ENCODE data around the gene CEP41.

DNA sequence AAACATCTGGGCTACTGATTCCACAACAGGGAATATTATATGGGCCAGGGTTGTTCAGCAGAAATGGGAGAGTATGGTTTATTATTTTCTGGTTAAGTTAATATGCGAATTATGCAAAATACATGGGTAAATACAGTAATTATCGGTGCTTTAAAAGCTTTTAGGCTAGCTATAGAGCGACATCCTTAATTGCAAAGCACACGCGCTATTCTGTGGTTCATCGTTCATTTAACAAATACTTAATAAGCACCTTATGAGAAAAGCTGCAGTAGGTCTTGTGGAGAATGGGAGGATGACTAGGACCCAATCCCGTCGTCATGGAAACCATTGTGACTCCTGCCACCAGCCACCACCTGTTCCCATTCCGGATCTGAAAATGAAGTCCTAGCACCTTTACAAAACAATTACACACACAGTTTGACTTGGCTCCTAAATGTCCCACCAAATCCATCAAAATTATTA lies 623 bp upstream of the CEP41 start:
- TF ChIP-seq EP300 (conservative IDR thresholded peaks at IDR 0.05; ENCODE audit: poor library complexity, severe bottlenecking) (no peak), RAD21 (conservative IDR thresholded peaks at IDR 0.05) (peak; percentile 41), SMC3 (conservative IDR thresholded peaks at IDR 0.05; ENCODE audit: poor library complexity) (peak; percentile 60), EZH2 (IDR thresholded peaks at IDR 0.05; ENCODE audit: borderline replicate concordance, insufficient read depth, low read length, poor library complexity, severe bottlenecking) (no peak), POLR2AphosphoS5 (IDR thresholded peaks at IDR 0.05) (no peak), MXI1 (conservative IDR thresholded peaks at IDR 0.05; ENCODE audit: poor library complexity, severe bottlenecking) (peak; percentile 46), TAF1 (IDR thresholded peaks at IDR 0.05; ENCODE audit: low read depth) (no peak)
- TF ChIP-seq, protein P1, sequence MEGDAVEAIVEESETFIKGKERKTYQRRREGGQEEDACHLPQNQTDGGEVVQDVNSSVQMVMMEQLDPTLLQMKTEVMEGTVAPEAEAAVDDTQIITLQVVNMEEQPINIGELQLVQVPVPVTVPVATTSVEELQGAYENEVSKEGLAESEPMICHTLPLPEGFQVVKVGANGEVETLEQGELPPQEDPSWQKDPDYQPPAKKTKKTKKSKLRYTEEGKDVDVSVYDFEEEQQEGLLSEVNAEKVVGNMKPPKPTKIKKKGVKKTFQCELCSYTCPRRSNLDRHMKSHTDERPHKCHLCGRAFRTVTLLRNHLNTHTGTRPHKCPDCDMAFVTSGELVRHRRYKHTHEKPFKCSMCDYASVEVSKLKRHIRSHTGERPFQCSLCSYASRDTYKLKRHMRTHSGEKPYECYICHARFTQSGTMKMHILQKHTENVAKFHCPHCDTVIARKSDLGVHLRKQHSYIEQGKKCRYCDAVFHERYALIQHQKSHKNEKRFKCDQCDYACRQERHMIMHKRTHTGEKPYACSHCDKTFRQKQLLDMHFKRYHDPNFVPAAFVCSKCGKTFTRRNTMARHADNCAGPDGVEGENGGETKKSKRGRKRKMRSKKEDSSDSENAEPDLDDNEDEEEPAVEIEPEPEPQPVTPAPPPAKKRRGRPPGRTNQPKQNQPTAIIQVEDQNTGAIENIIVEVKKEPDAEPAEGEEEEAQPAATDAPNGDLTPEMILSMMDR (IDR thresholded peaks at IDR 0.05; ENCODE audit: poor library complexity, severe bottlenecking), result no peak
- TF ChIP-seq, protein P2, sequence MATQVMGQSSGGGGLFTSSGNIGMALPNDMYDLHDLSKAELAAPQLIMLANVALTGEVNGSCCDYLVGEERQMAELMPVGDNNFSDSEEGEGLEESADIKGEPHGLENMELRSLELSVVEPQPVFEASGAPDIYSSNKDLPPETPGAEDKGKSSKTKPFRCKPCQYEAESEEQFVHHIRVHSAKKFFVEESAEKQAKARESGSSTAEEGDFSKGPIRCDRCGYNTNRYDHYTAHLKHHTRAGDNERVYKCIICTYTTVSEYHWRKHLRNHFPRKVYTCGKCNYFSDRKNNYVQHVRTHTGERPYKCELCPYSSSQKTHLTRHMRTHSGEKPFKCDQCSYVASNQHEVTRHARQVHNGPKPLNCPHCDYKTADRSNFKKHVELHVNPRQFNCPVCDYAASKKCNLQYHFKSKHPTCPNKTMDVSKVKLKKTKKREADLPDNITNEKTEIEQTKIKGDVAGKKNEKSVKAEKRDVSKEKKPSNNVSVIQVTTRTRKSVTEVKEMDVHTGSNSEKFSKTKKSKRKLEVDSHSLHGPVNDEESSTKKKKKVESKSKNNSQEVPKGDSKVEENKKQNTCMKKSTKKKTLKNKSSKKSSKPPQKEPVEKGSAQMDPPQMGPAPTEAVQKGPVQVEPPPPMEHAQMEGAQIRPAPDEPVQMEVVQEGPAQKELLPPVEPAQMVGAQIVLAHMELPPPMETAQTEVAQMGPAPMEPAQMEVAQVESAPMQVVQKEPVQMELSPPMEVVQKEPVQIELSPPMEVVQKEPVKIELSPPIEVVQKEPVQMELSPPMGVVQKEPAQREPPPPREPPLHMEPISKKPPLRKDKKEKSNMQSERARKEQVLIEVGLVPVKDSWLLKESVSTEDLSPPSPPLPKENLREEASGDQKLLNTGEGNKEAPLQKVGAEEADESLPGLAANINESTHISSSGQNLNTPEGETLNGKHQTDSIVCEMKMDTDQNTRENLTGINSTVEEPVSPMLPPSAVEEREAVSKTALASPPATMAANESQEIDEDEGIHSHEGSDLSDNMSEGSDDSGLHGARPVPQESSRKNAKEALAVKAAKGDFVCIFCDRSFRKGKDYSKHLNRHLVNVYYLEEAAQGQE (IDR thresholded peaks at IDR 0.05; ENCODE audit: borderline replicate concordance), result peak; percentile 33

All from neural cell (in vitro differentiated cells).